H7 (cell line): ENCODE data around the gene GH1. TPM values are rescaled to one million over a fixed set of nuclear protein-coding genes. Genes with fewer than 3 reads are reported as not detected.
"Not testable (repeated sequence)": the region's sequence is repeated elsewhere in the genome, so short reads cannot be mapped to it uniquely, and the experiment has no call there.

ENCODE experiments used
- DNase-seq: peaks from one replicate; pipeline ENCODE4 v3.0.0; 2012
- H3K27me3 ChIP-seq: 2 replicates; pipeline ENCODE4 v1.6.0; 2011; ENCODE audit warnings: mild to moderate bottlenecking, low read length; ENCODE audit not compliant: control insufficient read depth, insufficient read depth
- H3K36me3 ChIP-seq: replicated peaks from 2 replicates; pipeline ENCODE4 v1.5.1; 2011; ENCODE audit warnings: low read length; ENCODE audit not compliant: control insufficient read depth, insufficient read depth
- H3K4me3 ChIP-seq: 2 replicates; pipeline ENCODE4 v1.5.1; 2011; ENCODE audit warnings: low read depth, mild to moderate bottlenecking, control low read depth, low read length, moderate library complexity; ENCODE audit not compliant: insufficient read depth
- total RNA-seq: library from RNA; depleted of rRNA; stranded (reverse); fragments of >200 nt; shearing (Covaris generic); gene quantifications from 2 replicates; pipeline ENCODE4 v1.2.3, GENCODE V29; 2014

The GH1 gene
- total RNA-seq, 1 experiment from 2014 or later: not detected

DNA sequence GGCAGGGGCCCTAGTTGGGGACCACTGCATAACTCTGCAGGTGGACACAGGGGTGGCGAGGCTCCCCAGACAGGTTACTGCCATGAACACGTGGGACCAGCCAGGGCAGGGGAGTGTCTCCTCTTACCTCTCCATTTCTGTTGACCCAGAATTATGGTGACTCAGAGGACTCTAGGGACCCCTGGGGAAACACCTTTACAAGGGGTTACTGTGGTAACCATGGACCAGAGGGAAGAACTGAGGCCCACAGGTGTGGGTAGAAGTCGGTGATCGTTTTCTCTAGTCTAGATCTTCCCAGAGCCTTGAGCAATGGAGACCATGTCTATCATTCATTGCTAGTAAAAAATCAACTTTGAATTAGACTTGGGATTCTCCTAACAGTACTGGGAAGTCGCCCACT is 2.1 kb upstream of the GH1 start:
- DNase-seq, H3K4me3 ChIP-seq, H3K36me3 ChIP-seq, H3K27me3 ChIP-seq: not testable (repeated sequence)

DNA sequence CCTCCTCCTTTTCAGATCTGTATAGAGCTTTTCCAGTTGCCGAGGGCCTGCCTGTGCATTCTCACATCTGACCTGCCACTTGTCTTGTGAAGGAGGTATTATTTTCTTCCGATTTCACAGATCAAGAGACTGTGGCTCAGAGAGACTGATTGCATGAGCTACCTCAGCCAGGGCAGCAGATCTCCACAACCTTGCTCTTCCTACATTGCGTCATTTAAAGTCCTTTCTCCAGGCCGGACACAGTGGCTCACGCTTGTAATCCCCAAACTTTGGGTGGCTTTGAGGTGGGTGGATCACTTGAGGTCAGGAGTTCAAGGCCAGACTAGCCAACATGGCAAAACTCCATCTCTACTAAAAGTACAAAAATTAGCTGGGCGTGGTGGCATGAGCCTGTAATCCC is 1.4 kb upstream of the GH1 start:
- peak; percentile 7 for DNase-seq
- not testable (repeated sequence) for H3K27me3 ChIP-seq, H3K4me3 ChIP-seq, H3K36me3 ChIP-seq

DNA sequence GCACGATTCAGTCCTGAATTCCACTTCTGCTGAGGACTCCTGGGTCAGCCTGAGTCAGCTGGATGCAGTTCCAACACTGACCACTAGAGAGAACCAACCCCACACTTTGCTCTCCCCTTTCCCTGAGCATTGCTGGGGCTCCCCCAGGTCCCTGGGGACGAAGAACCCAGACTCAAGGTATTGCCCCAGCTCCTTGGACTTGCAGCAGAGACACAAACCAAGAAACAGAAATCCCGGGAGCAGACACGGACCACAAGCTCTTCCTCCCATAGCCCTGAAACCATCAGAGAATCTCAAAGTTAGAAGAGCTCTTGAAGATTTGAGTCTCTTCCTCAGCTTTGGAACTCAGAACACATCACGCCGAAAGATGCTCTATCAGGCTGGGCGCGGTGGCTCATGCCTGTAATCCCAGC is 678 bp upstream of the GH1 start:
- Histone ChIP-seq H3K4me3 (no peak overlapping the region; the same call in 1 of the 2 replicates), H3K27me3 (no peaks in the 10 kb centered on the region), H3K36me3 (no peaks in the 10 kb centered on the region)
- DNase-seq: peak; percentile 90

DNA sequence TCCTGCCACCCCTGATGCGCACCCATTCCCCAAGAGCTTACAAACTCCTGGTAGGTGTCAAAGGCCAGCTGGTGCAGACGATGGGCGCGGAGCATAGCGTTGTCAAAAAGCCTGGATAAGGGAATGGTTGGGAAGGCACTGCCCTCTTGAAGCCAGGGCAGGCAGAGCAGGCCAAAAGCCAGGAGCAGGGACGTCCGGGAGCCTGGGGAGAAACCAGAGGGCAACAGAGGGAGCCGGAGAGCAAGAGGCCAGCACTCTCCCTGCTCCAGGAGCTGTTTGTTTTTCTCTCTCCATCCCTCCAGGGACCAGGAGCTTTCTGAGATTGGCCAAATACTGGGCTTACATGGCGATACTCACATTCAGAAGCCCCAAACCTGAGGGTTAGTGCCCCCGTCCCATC is 334 bp downstream of the GH1 start:
- DNase-seq: peak; percentile 82
- H3K27me3 ChIP-seq: no peaks in the 10 kb centered on the region
- peak overlapping the region; percentile 24; the same call in 1 of the 2 replicates for H3K4me3 ChIP-seq

DNA sequence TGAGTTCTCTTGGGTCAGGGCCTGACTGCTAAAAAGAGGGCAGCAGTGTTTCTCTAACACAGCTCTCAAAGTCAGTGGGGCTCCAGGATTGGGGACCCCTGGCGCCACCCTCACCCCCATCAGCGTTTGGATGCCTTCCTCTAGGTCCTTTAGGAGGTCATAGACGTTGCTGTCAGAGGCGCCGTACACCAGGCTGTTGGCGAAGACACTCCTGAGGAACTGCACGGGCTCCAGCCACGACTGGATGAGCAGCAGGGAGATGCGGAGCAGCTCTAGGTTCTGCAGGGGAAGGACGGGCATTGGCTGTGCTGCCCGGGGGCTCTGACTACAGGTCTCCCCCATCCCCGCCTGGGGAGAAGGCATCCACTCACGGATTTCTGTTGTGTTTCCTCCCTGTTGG is 993 bp downstream of the GH1 start:
- Histone ChIP-seq H3K27me3 (no peaks in the 10 kb centered on the region), H3K36me3 (no peaks in the 10 kb centered on the region), H3K4me3 (peak overlapping the region; percentile 24; the same call in 1 of the 2 replicates)
- peak; percentile 50 for DNase-seq

More for the DNA sequence above, 334 bp downstream of the GH1 start:
- H3K36me3 ChIP-seq: no peaks in the 10 kb centered on the region

DNA sequence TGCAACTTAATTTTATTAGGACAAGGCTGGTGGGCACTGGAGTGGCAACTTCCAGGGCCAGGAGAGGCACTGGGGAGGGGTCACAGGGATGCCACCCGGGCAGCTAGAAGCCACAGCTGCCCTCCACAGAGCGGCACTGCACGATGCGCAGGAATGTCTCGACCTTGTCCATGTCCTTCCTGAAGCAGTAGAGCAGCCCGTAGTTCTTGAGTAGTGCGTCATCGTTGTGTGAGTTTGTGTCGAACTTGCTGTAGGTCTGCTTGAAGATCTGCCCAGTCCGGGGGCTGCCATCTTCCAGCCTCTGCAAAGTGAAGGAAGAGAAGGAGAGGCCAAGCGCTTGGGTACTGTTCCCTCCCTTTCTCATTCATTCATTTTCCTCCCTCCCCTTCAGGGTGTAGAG is 1.4 kb downstream of the GH1 start:
- H3K36me3 ChIP-seq, H3K27me3 ChIP-seq, H3K4me3 ChIP-seq: not testable (repeated sequence)
- DNase-seq: peak; percentile 1

DNA sequence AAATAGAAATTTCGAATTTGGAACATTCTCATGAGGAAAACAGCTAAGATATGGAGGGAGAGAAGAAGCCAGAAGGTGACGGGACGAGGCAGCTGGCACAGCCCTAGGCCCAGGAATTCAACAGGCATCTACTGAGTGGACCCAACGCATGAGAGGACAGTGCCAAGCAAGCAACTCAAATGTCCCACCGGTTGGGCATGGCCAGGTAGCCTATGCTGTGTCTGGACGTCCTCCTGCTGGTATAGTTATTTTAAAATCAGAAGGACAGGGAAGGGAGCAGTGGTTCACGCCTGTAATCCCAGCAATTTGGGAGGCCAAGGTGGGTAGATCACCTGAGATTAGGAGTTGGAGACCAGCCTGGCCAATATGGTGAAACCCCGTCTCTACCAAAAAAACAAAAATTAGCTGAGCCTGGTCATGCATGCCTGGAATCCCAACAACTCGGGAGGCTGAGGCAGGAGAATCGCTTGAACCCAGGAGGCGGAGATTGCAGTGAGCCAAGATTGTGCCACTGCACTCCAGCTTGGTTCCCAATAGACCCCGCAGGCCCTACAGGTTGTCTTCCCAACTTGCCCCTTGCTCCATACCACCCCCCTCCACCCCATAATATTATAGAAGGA is 2.0 kb downstream of the GH1 start:
- Histone ChIP-seq H3K4me3 (no peak overlapping the region), H3K27me3 (no peaks in the 10 kb centered on the region), H3K36me3 (no peaks in the 10 kb centered on the region)
- DNase-seq: no peak

DNA sequence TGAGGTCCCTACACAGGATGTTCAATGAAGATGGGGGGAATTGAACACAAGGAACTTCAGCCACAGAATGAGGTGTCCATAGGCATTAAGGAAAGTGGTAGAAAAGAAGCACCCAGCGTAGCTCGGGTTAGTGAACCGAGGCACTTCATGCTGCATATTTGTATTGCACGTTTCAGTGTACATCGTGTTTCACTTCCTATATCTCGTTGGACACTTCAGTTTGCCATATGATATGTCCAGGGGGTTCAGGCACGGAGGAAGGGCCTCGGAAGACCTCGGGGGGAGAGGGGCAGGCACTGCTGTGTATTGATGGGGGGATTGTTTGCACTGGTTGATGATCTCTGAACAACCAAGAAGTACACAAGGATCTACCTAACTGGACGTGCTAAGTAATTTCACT is 2.9 kb downstream of the GH1 start:
- H3K36me3 ChIP-seq, DNase-seq, H3K27me3 ChIP-seq, H3K4me3 ChIP-seq: not testable (repeated sequence)

DNA sequence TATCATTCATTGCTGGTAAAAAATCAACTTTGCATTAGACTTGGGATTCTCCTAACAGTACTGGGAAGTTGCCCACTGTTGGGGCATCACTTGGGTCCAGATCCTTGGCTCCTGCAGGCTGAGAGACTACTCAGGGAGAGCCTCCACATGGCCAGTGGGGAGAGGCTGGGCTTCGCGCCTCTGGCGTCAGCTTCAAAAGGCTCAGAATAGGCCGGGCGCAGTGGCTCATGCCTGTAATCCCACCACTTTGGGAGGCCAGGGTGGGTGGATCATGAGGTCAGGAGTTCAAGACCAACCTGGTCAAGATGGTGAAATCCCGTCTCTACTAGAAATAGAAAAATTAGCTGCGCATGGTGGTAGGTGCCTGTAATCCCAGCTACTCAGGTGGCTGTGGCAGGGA is 4.2 kb downstream of the GH1 start:
- Histone ChIP-seq H3K4me3 (no peak overlapping the region), H3K36me3 (no peaks in the 10 kb centered on the region), H3K27me3 (peaks cover 2% of the 10 kb centered on the region; the same call in 1 of the 2 replicates)
- DNase-seq: no peak

DNA sequence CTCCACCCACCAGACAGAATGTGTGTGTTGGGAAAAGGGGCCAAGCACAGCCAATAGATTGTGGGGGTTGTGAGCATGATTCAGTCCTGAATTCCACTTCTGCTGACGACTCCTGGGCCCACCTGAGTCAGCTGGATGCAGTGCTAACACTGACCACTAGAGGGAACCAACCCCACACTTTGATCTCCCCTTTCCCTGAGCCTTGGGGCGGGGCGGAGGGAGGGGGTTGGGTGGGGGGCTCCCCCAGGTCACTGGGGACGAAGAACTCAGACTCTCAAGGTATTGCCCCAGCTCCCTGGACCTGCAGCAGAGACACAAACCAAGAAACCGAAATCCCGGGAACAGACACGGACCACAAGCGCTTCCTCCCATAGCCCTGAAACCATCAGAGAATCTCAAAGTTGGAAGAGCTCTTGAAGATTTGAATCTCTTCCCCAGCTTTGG is 7.0 kb downstream of the GH1 start:
- Histone ChIP-seq H3K36me3 (no peaks in the 10 kb centered on the region), H3K27me3 (peaks cover 4% of the 10 kb centered on the region; the same call in 1 of the 2 replicates), H3K4me3 (no peak overlapping the region)
- peak; percentile 89 for DNase-seq

DNA sequence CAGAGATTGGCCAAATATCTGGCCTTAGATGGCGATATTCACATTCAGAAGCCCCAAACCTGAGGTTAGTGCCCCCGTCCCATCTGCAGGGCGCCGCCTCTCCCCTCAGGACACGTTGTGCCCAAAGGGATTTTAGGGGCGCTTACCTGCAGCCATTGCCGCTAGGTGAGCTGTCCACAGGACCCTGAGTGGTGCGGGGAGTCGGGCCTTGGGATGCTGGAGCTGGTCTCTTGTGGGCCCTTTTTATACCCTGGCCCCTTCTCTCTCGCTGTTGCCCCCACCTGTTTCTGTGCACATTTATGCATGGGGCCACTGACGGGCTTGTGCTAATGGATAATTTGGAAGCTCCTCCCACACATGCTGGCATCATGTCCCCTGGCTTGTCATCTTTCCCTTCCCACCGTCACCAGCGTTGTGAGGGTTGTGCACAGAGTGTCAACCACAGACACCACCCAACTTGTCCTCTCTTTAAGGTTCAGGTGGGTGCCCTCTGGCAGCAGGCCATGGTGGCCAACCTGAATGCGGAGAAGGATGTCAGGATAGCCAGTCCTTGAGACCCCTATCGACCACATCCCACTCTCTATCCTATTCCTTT is 7.5 kb downstream of the GH1 start, which contains the start of gene CSHL1:
TSS of gene CSHL1 (minus strand) at position 218 of the 595 bp plus-strand sequence. CDS start at position 156, 62 bp downstream.
- H3K4me3 ChIP-seq: peak within 1 kb of the TSS; percentile 8; the same call in 1 of the 2 replicates
- H3K27me3 ChIP-seq: peaks cover 4% of the 10 kb centered on the region; the same call in 1 of the 2 replicates
- H3K36me3 ChIP-seq: no peaks in the 10 kb centered on the region
- DNase-seq: no peak

DNA sequence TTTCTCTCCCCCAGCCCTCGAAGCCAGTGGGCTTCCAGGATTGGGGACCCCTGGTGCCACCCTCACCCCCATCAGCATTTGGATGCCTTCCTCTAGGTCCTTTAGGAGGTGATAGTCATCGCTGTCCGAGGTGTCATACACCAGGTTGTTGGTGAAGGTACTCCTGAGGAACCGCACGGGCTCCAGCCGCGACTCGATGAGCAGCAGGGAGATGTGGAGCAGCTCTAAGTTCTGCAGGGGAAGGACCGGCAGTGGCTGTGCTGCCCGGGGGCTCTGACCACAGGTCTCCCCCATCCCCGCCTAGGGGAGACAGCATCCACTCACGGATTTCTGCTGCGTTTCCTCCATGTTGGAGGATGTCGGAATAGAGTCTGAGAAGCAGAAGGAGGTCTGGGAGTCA is 8.5 kb downstream of the GH1 start:
- H3K27me3 ChIP-seq: peaks cover 4% of the 10 kb centered on the region; the same call in 1 of the 2 replicates
- no peaks in the 10 kb centered on the region for H3K36me3 ChIP-seq
- DNase-seq: no peak
- H3K4me3 ChIP-seq: no peak overlapping the region

DNA sequence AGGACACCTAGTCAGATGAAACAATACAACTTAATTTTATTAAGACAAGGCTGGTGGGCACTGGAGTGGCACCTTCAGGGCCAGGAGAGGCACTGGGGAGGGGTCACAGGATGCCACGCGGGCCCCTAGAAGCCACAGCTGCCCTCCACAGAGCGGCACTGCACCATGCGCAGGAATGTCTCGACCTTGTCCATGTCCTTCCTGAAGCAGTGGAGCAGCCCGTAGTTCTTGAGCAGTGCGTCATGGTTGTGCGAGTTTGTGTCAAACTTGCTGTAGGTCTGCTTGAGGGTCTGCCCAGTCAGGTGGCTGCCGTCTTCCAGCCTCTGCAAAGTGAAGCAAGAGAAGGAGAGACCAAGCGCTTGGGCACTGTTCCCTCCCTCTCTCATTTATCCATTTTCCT is 9.1 kb downstream of the GH1 start:
- H3K36me3 ChIP-seq, H3K27me3 ChIP-seq, DNase-seq, H3K4me3 ChIP-seq: not testable (repeated sequence)

DNA sequence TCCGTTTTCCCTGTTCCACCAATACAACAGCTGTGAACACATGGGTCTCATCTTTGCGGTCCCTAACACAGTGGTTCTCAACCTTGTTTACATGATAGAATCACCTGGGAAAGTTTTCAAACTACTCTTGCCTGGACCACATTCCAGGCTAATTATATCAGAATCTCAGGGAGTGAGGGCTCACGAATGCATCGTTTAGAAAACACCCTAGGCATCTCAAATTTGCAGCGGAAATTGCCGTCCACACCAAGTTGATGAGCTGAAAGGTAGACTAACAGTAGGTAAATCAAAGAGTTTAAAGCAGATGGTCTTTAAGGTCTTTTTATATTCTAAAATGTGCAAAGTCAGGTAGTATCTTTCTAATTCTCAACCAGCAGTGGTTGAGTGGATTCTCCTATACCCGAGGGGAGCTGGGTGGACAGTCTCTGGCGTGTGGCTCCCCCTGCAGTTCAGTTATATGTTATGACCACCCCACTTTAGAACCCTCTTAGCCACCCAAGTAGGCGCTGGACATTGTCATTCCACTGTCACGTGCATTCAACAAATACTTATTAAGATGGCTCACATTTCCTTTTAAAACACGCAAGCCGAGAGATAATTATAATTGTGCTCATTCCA is 11.4 kb downstream of the GH1 start:
- not testable (repeated sequence) for H3K36me3 ChIP-seq, H3K27me3 ChIP-seq, H3K4me3 ChIP-seq
- DNase-seq: peak; percentile 41

DNA sequence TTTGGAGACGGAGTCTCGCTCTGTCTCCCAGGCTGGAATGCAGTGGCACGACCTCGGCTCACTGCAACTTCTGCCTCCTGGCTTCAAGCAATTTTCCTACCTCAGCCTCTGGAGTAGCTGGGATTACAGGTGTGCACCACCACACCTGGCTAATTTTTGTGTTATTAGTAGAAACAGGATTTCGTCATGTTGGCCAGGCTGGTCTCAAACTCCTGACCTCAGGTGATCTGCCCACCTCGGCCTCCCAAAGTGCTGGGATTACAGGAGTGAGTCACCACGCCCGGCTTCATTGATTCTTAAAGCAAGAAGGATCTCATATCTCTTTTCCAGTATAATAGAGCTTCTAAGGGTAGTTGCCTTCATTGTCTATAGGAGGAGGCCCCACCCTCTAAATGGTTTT is 13.8 kb downstream of the GH1 start:
- not testable (repeated sequence) for H3K4me3 ChIP-seq, H3K36me3 ChIP-seq, DNase-seq, H3K27me3 ChIP-seq
